Astrocyte (in vitro differentiated cells and primary cell): ENCODE results near the gene NCDN. TPM values are rescaled to one million over a fixed set of nuclear protein-coding genes. Genes with fewer than 3 reads are reported as not detected.

Source experiments
- DNase-seq: peaks from one replicate; pipeline ENCODE4 v3.0.0-alpha.2; 2010; ENCODE audit warnings: low read depth
- FAIRE-seq: peaks from 2 replicates; lab custom pipeline; 2011; peaks lifted over from hg19 to GRCh38; lab: Jason Lieb, UNC
- H2AFZ ChIP-seq: 2 replicates; pipeline ENCODE4 v1.6.0; 2012; ENCODE audit warnings: low read depth, low read length, inconsistent platforms
- H3K27ac ChIP-seq: 2 replicates; pipeline ENCODE4 v1.5.1; 2011; ENCODE audit warnings: low read depth, low read length, inconsistent platforms
- H3K27me3 ChIP-seq: 2 replicates; pipeline ENCODE4 v1.6.0; 2011; ENCODE audit warnings: low read length, inconsistent platforms; ENCODE audit not compliant: insufficient read depth
- H3K36me3 ChIP-seq: 2 replicates; pipeline ENCODE4 v1.5.1; 2011; ENCODE audit warnings: low read length, inconsistent platforms; ENCODE audit not compliant: insufficient read depth
- H3K4me1 ChIP-seq: 2 replicates; pipeline ENCODE4 v1.5.1; 2011; ENCODE audit warnings: low read length, inconsistent platforms; ENCODE audit not compliant: insufficient read depth
- H3K4me2 ChIP-seq: 2 replicates; pipeline ENCODE4 v1.6.0; 2012; ENCODE audit warnings: low read length, inconsistent platforms
- H3K4me3 ChIP-seq: 2 replicates; pipeline ENCODE4 v1.5.1; 2011; ENCODE audit warnings: low read depth, mild to moderate bottlenecking, low read length, inconsistent platforms; ENCODE audit not compliant: insufficient read depth
- H3K79me2 ChIP-seq: 2 replicates; pipeline ENCODE4 v1.6.0; 2012; ENCODE audit warnings: mild to moderate bottlenecking, low read length, inconsistent platforms; ENCODE audit not compliant: insufficient read depth
- H3K9ac ChIP-seq: 2 replicates; pipeline ENCODE4 v1.6.0; 2012; ENCODE audit warnings: mild to moderate bottlenecking, low read length, inconsistent platforms
- H3K9me3 ChIP-seq: 2 replicates; pipeline ENCODE4 v1.5.1; 2012; ENCODE audit warnings: low read depth, mild to moderate bottlenecking, low read length, inconsistent platforms; ENCODE audit not compliant: insufficient read depth
- H4K20me1 ChIP-seq: 2 replicates; pipeline ENCODE4 v1.6.0; 2012; ENCODE audit warnings: low read length, inconsistent platforms; ENCODE audit not compliant: insufficient read depth
- H3K27ac Mint-ChIP-seq: one replicate; pipeline ENCODE4 v1.8.0; 2021; ENCODE audit warnings: mild to moderate bottlenecking, mixed read lengths; ENCODE audit not compliant: unreplicated experiment
- H3K27me3 Mint-ChIP-seq: one replicate; pipeline ENCODE4 v1.8.0; 2021; ENCODE audit warnings: low read depth, mixed read lengths; ENCODE audit not compliant: unreplicated experiment
- H3K36me3 Mint-ChIP-seq: one replicate; pipeline ENCODE4 v1.8.0; 2021; ENCODE audit warnings: low read depth, mixed read lengths; ENCODE audit not compliant: unreplicated experiment
- H3K4me1 Mint-ChIP-seq: one replicate; pipeline ENCODE4 v1.8.0; 2021; ENCODE audit warnings: low read depth, mixed read lengths; ENCODE audit not compliant: unreplicated experiment
- H3K4me3 Mint-ChIP-seq: one replicate; pipeline ENCODE4 v1.8.0; 2021; ENCODE audit warnings: mild to moderate bottlenecking, moderate library complexity, mixed read lengths; ENCODE audit not compliant: unreplicated experiment
- H3K9me3 Mint-ChIP-seq: one replicate; pipeline ENCODE4 v1.8.0; 2021; ENCODE audit warnings: mild to moderate bottlenecking, mixed read lengths; ENCODE audit not compliant: unreplicated experiment
- EZH2 ChIP-seq: IDR thresholded peaks from 2 replicates; pipeline ENCODE4 v1.6.1; 2012; ENCODE audit warnings: mild to moderate bottlenecking, low read length, inconsistent platforms; ENCODE audit not compliant: insufficient read depth
- total RNA-seq: library from RNA; stranded (reverse); gene quantifications from 2 replicates; pipeline ENCODE4 v1.2.1, GENCODE V29; 2021
- TF ChIP-seq, protein P1 (sequence below): IDR thresholded peaks from 2 replicates; pipeline ENCODE4 v1.5.1; 2011; ENCODE audit warnings: low read depth, mild to moderate bottlenecking, inconsistent platforms, low read length, moderate library complexity; ENCODE audit not compliant: insufficient read depth

NCDN gene
- total RNA-seq, 1 donor from 2014 or later: 42.1 TPM

DNA sequence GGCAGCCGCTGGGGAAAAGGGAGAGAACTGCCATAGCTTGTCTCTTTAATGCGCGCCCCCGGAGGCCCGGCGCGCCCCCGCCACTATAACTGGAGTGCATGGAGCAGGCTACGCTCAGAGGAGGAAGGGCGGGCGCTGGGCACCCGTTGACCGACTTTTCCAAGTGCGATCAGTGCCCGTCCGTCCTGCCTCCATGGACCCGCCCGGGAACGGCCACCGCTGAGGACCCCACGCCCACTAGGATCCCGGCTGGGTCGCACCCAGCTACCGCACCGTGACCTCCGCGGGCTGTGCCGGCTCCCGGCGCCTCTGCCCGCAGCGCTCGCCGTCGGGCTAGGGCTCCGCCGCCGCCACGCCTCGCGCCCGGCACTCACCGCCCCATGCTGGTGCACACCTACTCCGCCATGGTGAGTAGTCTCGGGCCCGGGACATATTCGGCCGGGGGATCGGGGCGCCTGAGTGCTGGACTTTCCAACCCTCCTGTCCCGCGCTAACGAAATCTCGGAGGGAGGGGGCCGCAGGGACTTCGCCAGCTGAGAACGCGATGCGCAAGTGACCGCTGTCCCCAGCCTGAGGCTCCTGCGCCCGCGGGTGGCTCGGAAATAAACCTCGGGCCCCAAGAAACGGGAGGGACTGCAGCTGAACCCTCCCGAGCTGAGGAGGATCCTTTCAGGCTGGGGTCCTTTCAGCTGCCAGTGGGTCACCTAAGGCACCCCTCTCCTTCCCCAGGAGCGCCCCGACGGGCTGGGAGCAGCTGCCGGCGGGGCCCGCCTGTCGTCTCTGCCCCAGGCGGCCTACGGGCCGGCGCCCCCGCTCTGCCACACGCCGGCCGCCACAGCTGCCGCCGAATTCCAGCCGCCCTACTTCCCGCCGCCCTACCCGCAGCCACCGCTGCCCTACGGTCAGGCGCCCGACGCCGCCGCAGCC is 15.9 kb downstream of the NCDN start, which contains the start of gene TFAP2E:
Gene TFAP2E, plus strand, starts transcription at position 117 of the 927 bp plus-strand sequence. Its CDS starts 264 bp downstream, at position 381.
- DNase-seq: no peak
- peaks cover 26% of the 10 kb centered on the region for H3K4me1 Mint-ChIP-seq
- TF ChIP-seq, protein P1, sequence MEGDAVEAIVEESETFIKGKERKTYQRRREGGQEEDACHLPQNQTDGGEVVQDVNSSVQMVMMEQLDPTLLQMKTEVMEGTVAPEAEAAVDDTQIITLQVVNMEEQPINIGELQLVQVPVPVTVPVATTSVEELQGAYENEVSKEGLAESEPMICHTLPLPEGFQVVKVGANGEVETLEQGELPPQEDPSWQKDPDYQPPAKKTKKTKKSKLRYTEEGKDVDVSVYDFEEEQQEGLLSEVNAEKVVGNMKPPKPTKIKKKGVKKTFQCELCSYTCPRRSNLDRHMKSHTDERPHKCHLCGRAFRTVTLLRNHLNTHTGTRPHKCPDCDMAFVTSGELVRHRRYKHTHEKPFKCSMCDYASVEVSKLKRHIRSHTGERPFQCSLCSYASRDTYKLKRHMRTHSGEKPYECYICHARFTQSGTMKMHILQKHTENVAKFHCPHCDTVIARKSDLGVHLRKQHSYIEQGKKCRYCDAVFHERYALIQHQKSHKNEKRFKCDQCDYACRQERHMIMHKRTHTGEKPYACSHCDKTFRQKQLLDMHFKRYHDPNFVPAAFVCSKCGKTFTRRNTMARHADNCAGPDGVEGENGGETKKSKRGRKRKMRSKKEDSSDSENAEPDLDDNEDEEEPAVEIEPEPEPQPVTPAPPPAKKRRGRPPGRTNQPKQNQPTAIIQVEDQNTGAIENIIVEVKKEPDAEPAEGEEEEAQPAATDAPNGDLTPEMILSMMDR: no peak
- TF ChIP-seq EZH2: peak; percentile 99
- H3K36me3 Mint-ChIP-seq: peaks cover 4% of the 10 kb centered on the region
- Histone ChIP-seq H3K27ac (no peak within 1 kb of the TSS), H2AFZ (peak within 1 kb of the TSS; percentile 46), H3K36me3 (no peaks in the 10 kb centered on the region), H3K79me2 (no peaks in the 10 kb centered on the region), H3K4me2 (peak within 1 kb of the TSS; percentile 84), H3K4me1 (peaks cover 13% of the 10 kb centered on the region), H3K27me3 (peaks cover 71% of the 10 kb centered on the region), H3K9ac (no peak within 1 kb of the TSS), H3K4me3 (peak within 1 kb of the TSS; percentile 43), H3K9me3 (no peaks in the 10 kb centered on the region), H4K20me1 (peaks cover 28% of the 10 kb centered on the region)
- no peak for FAIRE-seq
- H3K27me3 Mint-ChIP-seq: peaks cover 57% of the 10 kb centered on the region
- H3K27ac Mint-ChIP-seq: no peak within 1 kb of the TSS
- H3K9me3 Mint-ChIP-seq: peaks cover 6% of the 10 kb centered on the region
- H3K4me3 Mint-ChIP-seq: peak within 1 kb of the TSS; percentile 60

- Mint-ChIP-seq H3K27me3 (peaks cover 61% of the 10 kb centered on the region), H3K4me1 (peaks cover 20% of the 10 kb centered on the region), H3K27ac (no peak overlapping the region), H3K9me3 (peaks cover 6% of the 10 kb centered on the region), H3K4me3 (no peak overlapping the region), H3K36me3 (peaks cover 4% of the 10 kb centered on the region)
- H3K79me2 ChIP-seq: no peaks in the 10 kb centered on the region
- peaks cover 13% of the 10 kb centered on the region for H3K4me1 ChIP-seq
- peaks cover 25% of the 10 kb centered on the region for H4K20me1 ChIP-seq
- no peaks in the 10 kb centered on the region for H3K36me3 ChIP-seq
- H3K4me2 ChIP-seq: no peak overlapping the region
- H3K27me3 ChIP-seq: peaks cover 71% of the 10 kb centered on the region
- no peak overlapping the region for H3K27ac ChIP-seq
- FAIRE-seq (no peak), DNase-seq (no peak)
- no peak overlapping the region for H3K9ac ChIP-seq
- no peak overlapping the region for H2AFZ ChIP-seq
- H3K4me3 ChIP-seq: no peak overlapping the region
- no peaks in the 10 kb centered on the region for H3K9me3 ChIP-seq
- TF ChIP-seq, protein P1: no peak
- no peak for TF ChIP-seq EZH2
Observed at GRCh38 chr1:35574125-35574654, 16.6 kb downstream of the NCDN start.
